Heart right ventricle (tissue), 16 donors: ENCODE measurements around the gene A2M. TPM values are rescaled to one million over a fixed set of nuclear protein-coding genes. Genes with fewer than 3 reads are reported as not detected.

Experiments
- ATAC-seq, 8 donors: fragments of 200-7000 bp; cut with Tn5 transposase; one replicate each; pipeline ENCODE4 v1.9.1; 2020; ENCODE audit warnings: mild to moderate bottlenecking in 8 of 8, moderate library complexity in 8 of 8, moderate number of reproducible peaks in 1 of 8
- DNase-seq, 2 donors: peaks; one replicate each; pipeline ENCODE4 v3.0.0-alpha.2; 2020
- H3K27ac ChIP-seq, 10 donors: fragments of 200-600 bp; sonication (generic) in 2 of 10; one replicate each; pipeline versions ENCODE4 v1.5.0 to v1.8.0; 2020 to 2022; ENCODE audit warnings: mild to moderate bottlenecking in 3 of 10
- H3K27me3 ChIP-seq, 7 donors: fragments of 200-600 bp; one replicate each; pipeline ENCODE4 v1.8.0; 2021 to 2022; ENCODE audit warnings: mild to moderate bottlenecking in 2 of 7
- H3K36me3 ChIP-seq, 9 donors: fragments of 200-600 bp; sonication (generic) in 1 of 9; one replicate each; pipeline versions ENCODE4 v1.5.0 to v1.8.0; 2020 to 2022; ENCODE audit warnings: mild to moderate bottlenecking in 2 of 9
- H3K4me1 ChIP-seq, 9 donors: fragments of 200-600 bp; sonication (generic) in 1 of 9; one replicate each; pipeline versions ENCODE4 v1.5.0 to v1.8.0; 2020 to 2022; ENCODE audit warnings: mild to moderate bottlenecking in 4 of 9
- H3K4me3 ChIP-seq, 10 donors: fragments of 200-600 bp; sonication (generic) in 2 of 10; one replicate each; pipeline versions ENCODE4 v1.5.0 to v1.8.0; 2020 to 2022; ENCODE audit warnings: mild to moderate bottlenecking in 7 of 10, moderate library complexity in 2 of 10
- H3K9me3 ChIP-seq, 11 donors: fragments of 200-600 bp in 10 of 11; sonication (generic) in 2 of 11; one replicate each; pipeline versions ENCODE4 v1.5.0 to v1.8.0; 2013 to 2022; ENCODE audit warnings: mild to moderate bottlenecking in 2 of 11, control low read depth in 1 of 11, moderate library complexity in 1 of 11
- CTCF ChIP-seq, 9 donors: fragments of 200-600 bp; sonication (generic) in 2 of 9; IDR thresholded peaks; one replicate each; pipeline versions ENCODE4 v1.5.0 to v1.8.0; 2021 to 2022; ENCODE audit warnings: antibody characterized with exemption in 9 of 9, mild to moderate bottlenecking in 5 of 9, moderate library complexity in 1 of 9
- WGBS, 2 donors: extraction: QIAGEN DNeasy Blood & Tissue Kit; methylation state at CpG; one replicate each; pipeline ENCODE4 v1.1.7; 2013; ENCODE audit warnings: inconsistent platforms in 1 of 2; 5-methylcytosine and 5-hydroxymethylcytosine counted together
- intact Hi-C, 10 donors: fragments of 100-400 bp; cut with DNase I; formaldehyde crosslinking; loops; one replicate each; pipeline versions ENCODE4 v1.11.1 to v1.14.2; 2022
- polyA plus RNA-seq, 2 donors: library from polyadenylated mRNA; stranded (reverse); fragments of 200-250 nt; gene quantifications; one replicate each; pipeline ENCODE4 v1.2.3, GENCODE V29; 2013
- total RNA-seq, 10 donors: library from RNA; stranded (reverse); fragmentation: NEBNext Ultra II Directional in 3 of 10; extraction: Animal tissue kit (Norgen Biotek cat#: 25700) in 3 of 10; gene quantifications; one replicate each; pipeline versions ENCODE4 v1.2.1 to v1.2.4, GENCODE V29; 2021 to 2023
- donor health status: Arrhythmogenic right ventricular cardiomyopathy.
- donor health status: ischemic (EF 13 %, LVEDD 7.1; RV severe dilation, severe dysfunction).
- donor health status: healthy with polysubstance abuse.
- donor health status: DM: no; HTN: yes; CAD: no.
- donor health status: DM: no; HTN: no; CAD: no.
- donor health status: ischemic (EF 25% LVEDD 6.9; RV normal size, moderate dysfunction).
- donor health status: ischemic (EF 25% LVEDD 5.7; RV mildly dilated, moderate dysfunction).
- donor health status: healthy.
- donor health status: DM: yes; HTN: yes; CAD: no.
- donor health status: Ischemic cardiomyopathy.
- donor health status: ischemic (EF 35%, LVEDD 5.7; RV mildly dilated, moderate dysfunction).
- donor health status: nonischemic (EF 11% LVEDD 7.7; RV severe dilation, severe dysfunction).
- donor health status: DM: yes; HTN: yes; CAD: no.
- donor health status: PGD.
- donor health status: ischemic (EF 29% LVEDD 5.4; RV normal size, mild dysfunction).
- donor health status: nonischemic (EF 23%, LVEDD 6.1; RV moderate dilation, normal function).

Gene A2M
- total and polyA plus RNA-seq, 12 donors = 194 to 1,678 (median 449) TPM

- intact Hi-C loops = no loop called here
- ATAC-seq (no peak), DNase-seq (no peak)
- Histone ChIP-seq H3K36me3 (peaks cover 0 to 100% (median 73%) of the 10 kb centered on the region in 9 donors), H3K4me1 (peaks cover 0 to 12% (median 0%) of the 10 kb centered on the region in 9 donors), H3K4me3 (no peak overlapping the region), H3K9me3 (peaks cover 0 to 10% (median 7%) of the 10 kb centered on the region in 11 donors), H3K27ac (no peak overlapping the region), H3K27me3 (no peaks in the 10 kb centered on the region)
- 90 to 94% methylated on average over 3 of the region's 3 CpGs for WGBS, 2 donors
- TF ChIP-seq CTCF (IDR thresholded peaks at IDR 0.05) = no peak
Observed at GRCh38 chr12:9079082-9079481, 36.6 kb downstream of the A2M start.

- WGBS, 2 donors = 90% methylated on average over 5 of the region's 5 CpGs
- H3K4me3 ChIP-seq = no peak overlapping the region
- H3K27ac ChIP-seq = no peak overlapping the region
- intact Hi-C loops = no loop called here
- ATAC-seq (no peak), DNase-seq (no peak)
- no peak for TF ChIP-seq CTCF (IDR thresholded peaks at IDR 0.05)
- H3K27me3 ChIP-seq = no peaks in the 10 kb centered on the region
- no peaks in the 10 kb centered on the region for H3K9me3 ChIP-seq
- H3K4me1 ChIP-seq = peaks cover 0 to 24% (median 0%) of the 10 kb centered on the region in 9 donors
- peaks cover 0 to 100% (median 79%) of the 10 kb centered on the region in 9 donors for H3K36me3 ChIP-seq
Observed at GRCh38 chr12:9077152-9078031, 38.3 kb downstream of the A2M start.

GRCh38 chr12:9076733-9077132 is 39.0 kb downstream of the A2M start:
- DNase-seq (no peak), ATAC-seq (no peak)
- TF ChIP-seq CTCF (IDR thresholded peaks at IDR 0.05) = no peak
- H3K27ac ChIP-seq = no peak overlapping the region
- no peak overlapping the region for H3K4me3 ChIP-seq
- H3K4me1 ChIP-seq = peaks cover 0 to 18% (median 0%) of the 10 kb centered on the region in 9 donors
- no peaks in the 10 kb centered on the region for H3K9me3 ChIP-seq
- H3K27me3 ChIP-seq = no peaks in the 10 kb centered on the region
- WGBS, 2 donors = 76 to 89% methylated on average over 4 of the region's 4 CpGs
- intact Hi-C loops = no loop called here
- H3K36me3 ChIP-seq = peaks cover 0 to 100% (median 85%) of the 10 kb centered on the region in 9 donors

- peaks cover 0 to 100% (median 90%) of the 10 kb centered on the region in 9 donors for H3K36me3 ChIP-seq
- no peak for TF ChIP-seq CTCF (IDR thresholded peaks at IDR 0.05)
- no peak overlapping the region for H3K27ac ChIP-seq
- DNase-seq = no peak
- intact Hi-C loops = loop anchor here in 1 of 10 donors (2.0 kb wide), 1 partner anchor 14 kb away; no protein-coding TSS in a partner anchor
- H3K9me3 ChIP-seq = no peaks in the 10 kb centered on the region
- no peak for ATAC-seq
- peaks cover 0 to 17% (median 0%) of the 10 kb centered on the region in 9 donors for H3K4me1 ChIP-seq
- H3K4me3 ChIP-seq = no peak overlapping the region
- H3K27me3 ChIP-seq = no peaks in the 10 kb centered on the region
- WGBS, 2 donors = 86 to 93% methylated on average over 1 of the region's 1 CpG
Observed at GRCh38 chr12:9075138-9075535, 40.6 kb downstream of the A2M start.
